ENCODE results near the gene HDAC6.

The HDAC6 gene

GRCh38 chrX:48801280-48802088, at the start of gene HDAC6:
TSS of gene HDAC6 (plus strand) at chrX:48802067. CDS start at chrX:48802693, 626 bp downstream.
- Histone ChIP-seq H3K9ac (ENCODE audit: low read length) (peak within 1 kb of the TSS; percentile 89), H3K36me3 (ENCODE audit: control insufficient read depth, low read depth, low read length) (peaks cover 4% of the 10 kb centered on the region), H3K4me3 (ENCODE audit: low read length) (peak within 1 kb of the TSS; percentile 82), H3K9me3 (ENCODE audit: control insufficient read depth, low read depth, low read length) (peaks cover 13% of the 10 kb centered on the region), H3K27ac (ENCODE audit: low read length) (peak within 1 kb of the TSS; percentile 67), H3K27me3 (ENCODE audit: control insufficient read depth, insufficient read depth, low read length) (no peaks in the 10 kb centered on the region), H3K4me1 (ENCODE audit: control insufficient read depth, low read depth, low read length) (no peaks in the 10 kb centered on the region)

- no peaks in the 10 kb centered on the region for H3K36me3 ChIP-seq (ENCODE audit: control insufficient read depth, low read depth, low read length)
- no peak overlapping the region for H3K27ac ChIP-seq (ENCODE audit: low read length)
- H3K9ac ChIP-seq (ENCODE audit: low read length), result no peak overlapping the region
- H3K9me3 ChIP-seq (ENCODE audit: control insufficient read depth, low read depth, low read length), result peaks cover 6% of the 10 kb centered on the region
- no peaks in the 10 kb centered on the region for H3K4me1 ChIP-seq (ENCODE audit: control insufficient read depth, low read depth, low read length)
- no peaks in the 10 kb centered on the region for H3K27me3 ChIP-seq (ENCODE audit: control insufficient read depth, insufficient read depth, low read length)
- H3K4me3 ChIP-seq (ENCODE audit: low read length), result no peak overlapping the region
Observed at GRCh38 chrX:48752498-48752897, 49.4 kb upstream of the HDAC6 start.

GRCh38 chrX:48753708-48754228, 48.1 kb upstream of the HDAC6 start:
- Histone ChIP-seq H3K27ac (ENCODE audit: low read length) (no peak overlapping the region), H3K9me3 (ENCODE audit: control insufficient read depth, low read depth, low read length) (peaks cover 6% of the 10 kb centered on the region), H3K4me1 (ENCODE audit: control insufficient read depth, low read depth, low read length) (no peaks in the 10 kb centered on the region), H3K27me3 (ENCODE audit: control insufficient read depth, insufficient read depth, low read length) (no peaks in the 10 kb centered on the region), H3K9ac (ENCODE audit: low read length) (no peak overlapping the region), H3K4me3 (ENCODE audit: low read length) (no peak overlapping the region), H3K36me3 (ENCODE audit: control insufficient read depth, low read depth, low read length) (no peaks in the 10 kb centered on the region)

- H3K9me3 ChIP-seq (ENCODE audit: control insufficient read depth, low read depth, low read length), result peaks cover 8% of the 10 kb centered on the region
- no peak overlapping the region for H3K9ac ChIP-seq (ENCODE audit: low read length)
- H3K4me3 ChIP-seq (ENCODE audit: low read length), result no peak overlapping the region
- no peak overlapping the region for H3K27ac ChIP-seq (ENCODE audit: low read length)
- H3K4me1 ChIP-seq (ENCODE audit: control insufficient read depth, low read depth, low read length), result no peaks in the 10 kb centered on the region
- H3K27me3 ChIP-seq (ENCODE audit: control insufficient read depth, insufficient read depth, low read length), result no peaks in the 10 kb centered on the region
- H3K36me3 ChIP-seq (ENCODE audit: control insufficient read depth, low read depth, low read length), result no peaks in the 10 kb centered on the region
Observed at GRCh38 chrX:48754238-48754637, 47.6 kb upstream of the HDAC6 start.

GRCh38 chrX:48761674-48762471, 40.0 kb upstream of the HDAC6 start, which contains the start of gene GLOD5:
TSS of gene GLOD5 (plus strand) at chrX:48761747. CDS start at chrX:48761791, 44 bp downstream.
- Histone ChIP-seq H3K27me3 (ENCODE audit: control insufficient read depth, insufficient read depth, low read length) (no peaks in the 10 kb centered on the region), H3K9me3 (ENCODE audit: control insufficient read depth, low read depth, low read length) (peaks cover 9% of the 10 kb centered on the region), H3K4me1 (ENCODE audit: control insufficient read depth, low read depth, low read length) (no peaks in the 10 kb centered on the region), H3K27ac (ENCODE audit: low read length) (no peak within 1 kb of the TSS), H3K9ac (ENCODE audit: low read length) (no peak within 1 kb of the TSS), H3K36me3 (ENCODE audit: control insufficient read depth, low read depth, low read length) (no peaks in the 10 kb centered on the region), H3K4me3 (ENCODE audit: low read length) (no peak within 1 kb of the TSS)

GRCh38 chrX:48769230-48769629, 32.6 kb upstream of the HDAC6 start:
- Histone ChIP-seq H3K9ac (ENCODE audit: low read length) (no peak overlapping the region), H3K9me3 (ENCODE audit: control insufficient read depth, low read depth, low read length) (peaks cover under 1% of the 10 kb centered on the region), H3K27ac (ENCODE audit: low read length) (no peak overlapping the region), H3K36me3 (ENCODE audit: control insufficient read depth, low read depth, low read length) (no peaks in the 10 kb centered on the region), H3K4me3 (ENCODE audit: low read length) (no peak overlapping the region), H3K4me1 (ENCODE audit: control insufficient read depth, low read depth, low read length) (no peaks in the 10 kb centered on the region), H3K27me3 (ENCODE audit: control insufficient read depth, insufficient read depth, low read length) (no peaks in the 10 kb centered on the region)

GRCh38 chrX:48770296-48770695, 31.6 kb upstream of the HDAC6 start:
- Histone ChIP-seq H3K27me3 (ENCODE audit: control insufficient read depth, insufficient read depth, low read length) (no peaks in the 10 kb centered on the region), H3K4me3 (ENCODE audit: low read length) (no peak overlapping the region), H3K4me1 (ENCODE audit: control insufficient read depth, low read depth, low read length) (no peaks in the 10 kb centered on the region), H3K9me3 (ENCODE audit: control insufficient read depth, low read depth, low read length) (no peaks in the 10 kb centered on the region), H3K36me3 (ENCODE audit: control insufficient read depth, low read depth, low read length) (no peaks in the 10 kb centered on the region), H3K9ac (ENCODE audit: low read length) (no peak overlapping the region), H3K27ac (ENCODE audit: low read length) (no peak overlapping the region)

GRCh38 chrX:48772602-48773001, 29.3 kb upstream of the HDAC6 start:
- no peak overlapping the region for H3K4me3 ChIP-seq (ENCODE audit: low read length)

GRCh38 chrX:48776818-48777439, 24.9 kb upstream of the HDAC6 start:
- Histone ChIP-seq H3K36me3 (ENCODE audit: control insufficient read depth, low read depth, low read length) (no peaks in the 10 kb centered on the region), H3K4me1 (ENCODE audit: control insufficient read depth, low read depth, low read length) (no peaks in the 10 kb centered on the region), H3K27ac (ENCODE audit: low read length) (no peak overlapping the region), H3K9me3 (ENCODE audit: control insufficient read depth, low read depth, low read length) (peaks cover 5% of the 10 kb centered on the region), H3K9ac (ENCODE audit: low read length) (no peak overlapping the region), H3K27me3 (ENCODE audit: control insufficient read depth, insufficient read depth, low read length) (no peaks in the 10 kb centered on the region), H3K4me3 (ENCODE audit: low read length) (no peak overlapping the region)

More at GRCh38 chrX:48772602-48773001, 29.3 kb upstream of the HDAC6 start:
- Histone ChIP-seq H3K27me3 (ENCODE audit: control insufficient read depth, insufficient read depth, low read length) (no peaks in the 10 kb centered on the region), H3K36me3 (ENCODE audit: control insufficient read depth, low read depth, low read length) (no peaks in the 10 kb centered on the region), H3K9me3 (ENCODE audit: control insufficient read depth, low read depth, low read length) (peaks cover 3% of the 10 kb centered on the region), H3K27ac (ENCODE audit: low read length) (no peak overlapping the region), H3K4me1 (ENCODE audit: control insufficient read depth, low read depth, low read length) (no peaks in the 10 kb centered on the region), H3K9ac (ENCODE audit: low read length) (no peak overlapping the region)

GRCh38 chrX:48779399-48779798, 22.5 kb upstream of the HDAC6 start:
- Histone ChIP-seq H3K9me3 (ENCODE audit: control insufficient read depth, low read depth, low read length) (peaks cover 5% of the 10 kb centered on the region), H3K27ac (ENCODE audit: low read length) (no peak overlapping the region), H3K4me1 (ENCODE audit: control insufficient read depth, low read depth, low read length) (no peaks in the 10 kb centered on the region), H3K36me3 (ENCODE audit: control insufficient read depth, low read depth, low read length) (no peaks in the 10 kb centered on the region), H3K4me3 (ENCODE audit: low read length) (no peak overlapping the region), H3K27me3 (ENCODE audit: control insufficient read depth, insufficient read depth, low read length) (no peaks in the 10 kb centered on the region), H3K9ac (ENCODE audit: low read length) (no peak overlapping the region)

GRCh38 chrX:48781705-48782104, 20.2 kb upstream of the HDAC6 start:
- Histone ChIP-seq H3K36me3 (ENCODE audit: control insufficient read depth, low read depth, low read length) (no peaks in the 10 kb centered on the region), H3K27me3 (ENCODE audit: control insufficient read depth, insufficient read depth, low read length) (no peaks in the 10 kb centered on the region), H3K27ac (ENCODE audit: low read length) (no peak overlapping the region), H3K9me3 (ENCODE audit: control insufficient read depth, low read depth, low read length) (peaks cover 5% of the 10 kb centered on the region), H3K4me3 (ENCODE audit: low read length) (no peak overlapping the region), H3K4me1 (ENCODE audit: control insufficient read depth, low read depth, low read length) (no peaks in the 10 kb centered on the region), H3K9ac (ENCODE audit: low read length) (no peak overlapping the region)

All from iPS-18a (cell line).